ENCODE results near the gene NCKAP5.

DNA sequence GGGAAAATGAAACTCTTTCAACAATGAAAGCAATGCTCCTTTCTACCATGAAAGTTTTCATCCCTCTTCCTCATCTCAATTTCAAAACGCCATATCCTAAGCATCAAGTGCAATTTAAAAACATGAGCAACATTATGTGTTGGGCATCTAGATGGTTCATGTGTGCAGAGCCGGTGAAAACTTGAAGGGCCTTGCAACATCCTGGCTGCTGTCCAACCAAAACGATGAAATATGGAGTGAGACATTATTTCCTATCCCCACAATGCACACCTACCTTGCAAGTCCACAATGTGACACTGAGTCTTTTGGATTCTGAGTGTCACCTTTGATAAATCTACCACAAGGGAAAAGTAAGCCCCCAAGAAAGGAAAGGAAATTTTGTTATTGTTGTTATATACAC is 110.0 kb downstream of the NCKAP5 start:
- TF ChIP-seq, protein P1, sequence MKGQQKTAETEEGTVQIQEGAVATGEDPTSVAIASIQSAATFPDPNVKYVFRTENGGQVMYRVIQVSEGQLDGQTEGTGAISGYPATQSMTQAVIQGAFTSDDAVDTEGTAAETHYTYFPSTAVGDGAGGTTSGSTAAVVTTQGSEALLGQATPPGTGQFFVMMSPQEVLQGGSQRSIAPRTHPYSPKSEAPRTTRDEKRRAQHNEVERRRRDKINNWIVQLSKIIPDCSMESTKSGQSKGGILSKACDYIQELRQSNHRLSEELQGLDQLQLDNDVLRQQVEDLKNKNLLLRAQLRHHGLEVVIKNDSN (IDR thresholded peaks at IDR 0.05): no peak
- TF ChIP-seq TAF1 (IDR thresholded peaks at IDR 0.05; ENCODE audit: low read depth): no peak
- no peak for TF ChIP-seq NFIC (IDR thresholded peaks at IDR 0.05)
- TF ChIP-seq FOXM1 (IDR thresholded peaks at IDR 0.05; ENCODE audit: borderline replicate concordance, low read depth): no peak
